ENCODE measurements around the gene HPCAL4.

The HPCAL4 gene

DNA sequence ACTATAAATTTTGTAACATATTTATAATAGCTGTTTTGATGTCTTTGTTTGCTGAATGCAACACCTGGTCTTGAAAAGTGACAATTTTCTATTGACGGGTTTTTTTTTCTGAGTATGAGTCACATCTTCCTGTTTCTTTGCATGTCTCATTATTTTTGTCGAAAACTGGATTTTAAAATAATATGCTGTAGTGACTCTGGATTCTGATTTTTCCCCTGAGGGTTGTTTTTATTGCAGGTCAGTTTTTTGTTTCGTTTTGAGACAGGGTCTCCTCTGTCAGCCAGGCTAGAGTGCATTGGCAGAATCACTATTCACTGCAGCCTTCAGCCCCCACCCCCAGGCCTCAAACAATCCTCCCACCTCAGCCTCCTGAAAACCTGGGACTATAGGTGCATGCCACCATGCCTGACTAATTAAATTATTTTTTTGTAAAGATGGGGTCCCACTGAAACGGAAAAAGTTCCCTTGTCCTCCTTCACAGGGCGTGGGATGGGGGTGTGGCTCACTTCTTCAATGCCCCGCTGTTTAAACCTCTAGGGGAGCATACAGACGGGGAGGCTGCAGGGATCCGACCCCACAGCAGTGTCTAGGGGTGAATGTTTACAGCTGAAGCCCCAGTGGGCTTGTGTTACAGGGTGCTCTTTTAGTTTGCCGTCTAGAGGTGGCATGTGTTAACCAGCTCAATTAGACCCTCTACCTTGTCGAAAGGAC lies 36.1 kb upstream of the HPCAL4 start:
- H3K4me3 ChIP-seq (ENCODE audit: insufficient read depth, low read depth, low read length, poor library complexity, severe bottlenecking) = no peak overlapping the region
- H3K9me3 ChIP-seq (ENCODE audit: control insufficient read depth, low read length) = no peaks in the 10 kb centered on the region
- no peaks in the 10 kb centered on the region for H3K36me3 ChIP-seq (ENCODE audit: control insufficient read depth, insufficient read depth, low read length)
- H3K27me3 ChIP-seq (replicated peaks; ENCODE audit: control insufficient read depth, insufficient read depth, low read length, poor library complexity, severe bottlenecking) = peaks cover 13% of the 10 kb centered on the region
- H3K27ac ChIP-seq (ENCODE audit: insufficient read depth, low read length, poor library complexity, severe bottlenecking) = no peak overlapping the region
- no peak for DNase-seq
- no peaks in the 10 kb centered on the region for H3K4me1 ChIP-seq (ENCODE audit: control insufficient read depth, insufficient read depth, low read length, poor library complexity, severe bottlenecking)

DNA sequence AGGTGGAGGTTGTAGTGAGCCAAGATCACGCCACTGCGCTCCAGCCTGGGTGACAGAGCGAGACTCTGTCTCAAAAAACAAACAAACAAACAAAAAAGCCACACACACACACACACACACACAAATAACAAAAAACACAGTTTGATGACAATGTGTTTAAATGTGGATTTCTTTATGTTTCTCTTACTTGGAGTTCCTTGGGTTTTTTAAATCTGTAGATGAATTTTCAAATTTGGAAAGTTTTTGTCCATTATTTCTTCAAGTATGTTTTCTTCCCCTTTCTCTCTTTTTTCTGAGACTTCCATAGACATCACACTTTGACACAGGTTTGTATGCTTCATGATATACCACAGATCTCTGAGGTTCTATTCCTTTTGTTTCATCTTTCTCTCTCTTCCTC lies 35.4 kb upstream of the HPCAL4 start:
- DNase-seq = no peak
- Histone ChIP-seq H3K36me3 (ENCODE audit: control insufficient read depth, insufficient read depth, low read length) (no peaks in the 10 kb centered on the region), H3K27me3 (replicated peaks; ENCODE audit: control insufficient read depth, insufficient read depth, low read length, poor library complexity, severe bottlenecking) (peaks cover 13% of the 10 kb centered on the region), H3K9me3 (ENCODE audit: control insufficient read depth, low read length) (no peaks in the 10 kb centered on the region), H3K4me1 (ENCODE audit: control insufficient read depth, insufficient read depth, low read length, poor library complexity, severe bottlenecking) (no peaks in the 10 kb centered on the region), H3K27ac (ENCODE audit: insufficient read depth, low read length, poor library complexity, severe bottlenecking) (no peak overlapping the region), H3K4me3 (ENCODE audit: insufficient read depth, low read depth, low read length, poor library complexity, severe bottlenecking) (no peak overlapping the region)

GRCh38 chr1:39722495-39722894 lies 31.3 kb upstream of the HPCAL4 start:
- no peak for DNase-seq
- H3K36me3 ChIP-seq (ENCODE audit: control insufficient read depth, insufficient read depth, low read length) = no peaks in the 10 kb centered on the region
- peaks cover 5% of the 10 kb centered on the region for H3K27me3 ChIP-seq (replicated peaks; ENCODE audit: control insufficient read depth, insufficient read depth, low read length, poor library complexity, severe bottlenecking)
- no peaks in the 10 kb centered on the region for H3K4me1 ChIP-seq (ENCODE audit: control insufficient read depth, insufficient read depth, low read length, poor library complexity, severe bottlenecking)
- no peaks in the 10 kb centered on the region for H3K9me3 ChIP-seq (ENCODE audit: control insufficient read depth, low read length)
- H3K4me3 ChIP-seq (ENCODE audit: insufficient read depth, low read depth, low read length, poor library complexity, severe bottlenecking) = no peak overlapping the region
- H3K27ac ChIP-seq (ENCODE audit: insufficient read depth, low read length, poor library complexity, severe bottlenecking) = no peak overlapping the region

- Histone ChIP-seq H3K4me1 (ENCODE audit: control insufficient read depth, insufficient read depth, low read length, poor library complexity, severe bottlenecking) (no peaks in the 10 kb centered on the region), H3K27ac (ENCODE audit: insufficient read depth, low read length, poor library complexity, severe bottlenecking) (no peak overlapping the region), H3K27me3 (replicated peaks; ENCODE audit: control insufficient read depth, insufficient read depth, low read length, poor library complexity, severe bottlenecking) (peaks cover 5% of the 10 kb centered on the region), H3K4me3 (ENCODE audit: insufficient read depth, low read depth, low read length, poor library complexity, severe bottlenecking) (no peak overlapping the region), H3K9me3 (ENCODE audit: control insufficient read depth, low read length) (no peaks in the 10 kb centered on the region), H3K36me3 (ENCODE audit: control insufficient read depth, insufficient read depth, low read length) (no peaks in the 10 kb centered on the region)
- no peak for DNase-seq
Measured at GRCh38 chr1:39721664-39722063, 30.4 kb upstream of the HPCAL4 start.

GRCh38 chr1:39720094-39720999 lies 29.1 kb upstream of the HPCAL4 start:
- no peak overlapping the region for H3K27ac ChIP-seq (ENCODE audit: insufficient read depth, low read length, poor library complexity, severe bottlenecking)
- DNase-seq = no peak
- no peaks in the 10 kb centered on the region for H3K9me3 ChIP-seq (ENCODE audit: control insufficient read depth, low read length)
- no peaks in the 10 kb centered on the region for H3K27me3 ChIP-seq (replicated peaks; ENCODE audit: control insufficient read depth, insufficient read depth, low read length, poor library complexity, severe bottlenecking)
- H3K4me3 ChIP-seq (ENCODE audit: insufficient read depth, low read depth, low read length, poor library complexity, severe bottlenecking) = no peak overlapping the region
- H3K36me3 ChIP-seq (ENCODE audit: control insufficient read depth, insufficient read depth, low read length) = no peaks in the 10 kb centered on the region
- H3K4me1 ChIP-seq (ENCODE audit: control insufficient read depth, insufficient read depth, low read length, poor library complexity, severe bottlenecking) = no peaks in the 10 kb centered on the region

DNA sequence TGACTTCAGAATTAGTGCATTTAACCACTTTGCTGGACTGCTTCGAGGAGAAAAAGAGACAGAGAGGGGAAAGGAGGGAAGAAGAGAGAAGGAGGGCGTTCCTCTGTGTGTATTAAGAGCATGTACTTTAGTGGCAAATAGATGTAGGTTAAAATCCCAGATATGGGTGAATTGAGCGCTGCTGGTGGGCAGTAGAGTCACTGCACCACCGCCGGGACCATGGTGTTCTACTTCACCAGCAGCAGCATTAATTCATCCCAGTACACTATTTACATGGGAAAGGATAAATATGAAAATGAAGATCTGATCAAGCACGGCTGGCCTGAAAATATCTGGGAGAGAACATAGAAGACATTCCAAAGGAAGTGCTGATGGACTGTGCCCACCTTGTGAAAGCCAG lies 26.6 kb upstream of the HPCAL4 start:
- no peaks in the 10 kb centered on the region for H3K27me3 ChIP-seq (replicated peaks; ENCODE audit: control insufficient read depth, insufficient read depth, low read length, poor library complexity, severe bottlenecking)

DNA sequence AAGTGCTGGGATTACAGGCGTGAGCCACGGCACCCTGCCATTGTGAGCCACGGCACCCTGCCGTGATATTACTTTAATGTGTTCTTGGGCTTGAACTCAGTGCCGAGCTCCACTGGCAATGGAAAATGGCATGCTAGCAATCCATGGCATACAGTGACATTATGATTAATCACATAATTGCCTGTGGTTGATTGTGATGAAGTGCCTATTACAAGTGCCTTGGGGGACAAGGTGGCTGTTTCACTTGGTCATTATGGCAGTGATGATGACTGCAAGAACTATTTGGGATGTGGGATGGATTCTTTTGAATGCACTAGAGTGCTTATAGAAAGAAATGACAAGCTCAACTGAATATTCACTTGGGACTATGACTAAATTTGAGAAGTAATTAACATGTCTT lies 22.3 kb upstream of the HPCAL4 start:
- H3K27ac ChIP-seq (ENCODE audit: insufficient read depth, low read length, poor library complexity, severe bottlenecking) = no peak overlapping the region
- no peaks in the 10 kb centered on the region for H3K27me3 ChIP-seq (replicated peaks; ENCODE audit: control insufficient read depth, insufficient read depth, low read length, poor library complexity, severe bottlenecking)
- DNase-seq = no peak
- H3K4me3 ChIP-seq (ENCODE audit: insufficient read depth, low read depth, low read length, poor library complexity, severe bottlenecking) = no peak overlapping the region
- no peaks in the 10 kb centered on the region for H3K36me3 ChIP-seq (ENCODE audit: control insufficient read depth, insufficient read depth, low read length)
- H3K9me3 ChIP-seq (ENCODE audit: control insufficient read depth, low read length) = no peaks in the 10 kb centered on the region
- H3K4me1 ChIP-seq (ENCODE audit: control insufficient read depth, insufficient read depth, low read length, poor library complexity, severe bottlenecking) = no peaks in the 10 kb centered on the region

More for the DNA sequence above, 26.6 kb upstream of the HPCAL4 start:
- no peaks in the 10 kb centered on the region for H3K4me1 ChIP-seq (ENCODE audit: control insufficient read depth, insufficient read depth, low read length, poor library complexity, severe bottlenecking)
- H3K27ac ChIP-seq (ENCODE audit: insufficient read depth, low read length, poor library complexity, severe bottlenecking) = no peak overlapping the region
- H3K36me3 ChIP-seq (ENCODE audit: control insufficient read depth, insufficient read depth, low read length) = no peaks in the 10 kb centered on the region
- no peaks in the 10 kb centered on the region for H3K9me3 ChIP-seq (ENCODE audit: control insufficient read depth, low read length)
- no peak for DNase-seq
- H3K4me3 ChIP-seq (ENCODE audit: insufficient read depth, low read depth, low read length, poor library complexity, severe bottlenecking) = no peak overlapping the region

DNA sequence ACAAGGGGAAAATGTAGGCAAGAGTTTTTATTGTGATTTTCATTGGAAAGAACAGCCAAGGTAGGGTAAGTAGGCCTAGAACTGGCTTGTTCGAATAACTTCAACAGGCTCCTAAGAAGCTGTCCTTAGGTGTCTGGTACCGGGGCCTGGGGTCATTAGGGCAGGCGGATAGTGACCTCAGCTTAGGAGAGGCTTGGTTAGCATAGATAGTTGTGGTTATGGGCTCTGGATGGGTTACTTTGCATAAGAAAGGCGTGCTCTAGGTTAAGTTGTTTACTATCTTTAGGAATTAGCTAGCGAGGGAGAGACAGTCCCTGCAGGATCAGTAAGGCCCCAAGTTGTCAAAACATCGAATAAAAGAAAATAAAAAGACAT lies 20.7 kb upstream of the HPCAL4 start:
- Histone ChIP-seq H3K27me3 (replicated peaks; ENCODE audit: control insufficient read depth, insufficient read depth, low read length, poor library complexity, severe bottlenecking) (no peaks in the 10 kb centered on the region), H3K9me3 (ENCODE audit: control insufficient read depth, low read length) (no peaks in the 10 kb centered on the region)
- DNase-seq = no peak

GRCh38 chr1:39711104-39711965 lies 20.1 kb upstream of the HPCAL4 start:
- no peaks in the 10 kb centered on the region for H3K4me1 ChIP-seq (ENCODE audit: control insufficient read depth, insufficient read depth, low read length, poor library complexity, severe bottlenecking)
- DNase-seq = no peak
- no peaks in the 10 kb centered on the region for H3K36me3 ChIP-seq (ENCODE audit: control insufficient read depth, insufficient read depth, low read length)
- no peak overlapping the region for H3K27ac ChIP-seq (ENCODE audit: insufficient read depth, low read length, poor library complexity, severe bottlenecking)
- H3K9me3 ChIP-seq (ENCODE audit: control insufficient read depth, low read length) = no peaks in the 10 kb centered on the region
- no peak overlapping the region for H3K4me3 ChIP-seq (ENCODE audit: insufficient read depth, low read depth, low read length, poor library complexity, severe bottlenecking)
- no peaks in the 10 kb centered on the region for H3K27me3 ChIP-seq (replicated peaks; ENCODE audit: control insufficient read depth, insufficient read depth, low read length, poor library complexity, severe bottlenecking)

More for the DNA sequence above, 20.7 kb upstream of the HPCAL4 start:
- H3K36me3 ChIP-seq (ENCODE audit: control insufficient read depth, insufficient read depth, low read length) = no peaks in the 10 kb centered on the region
- H3K4me1 ChIP-seq (ENCODE audit: control insufficient read depth, insufficient read depth, low read length, poor library complexity, severe bottlenecking) = no peaks in the 10 kb centered on the region
- H3K27ac ChIP-seq (ENCODE audit: insufficient read depth, low read length, poor library complexity, severe bottlenecking) = no peak overlapping the region
- H3K4me3 ChIP-seq (ENCODE audit: insufficient read depth, low read depth, low read length, poor library complexity, severe bottlenecking) = no peak overlapping the region
